Upper lobe of left lung (tissue), 4 donors: ENCODE results near the gene IL13RA2.

Experiments
- EP300 ChIP-seq, 4 donors: sonication (generic); formaldehyde crosslinking; IDR thresholded peaks; one replicate each; pipeline ENCODE4 v1.5.1; 2017; ENCODE audit warnings: antibody characterized with exemption in 4 of 4, control low read depth in 2 of 4
- POLR2A ChIP-seq, 4 donors: fragments of 450-650 bp; IDR thresholded peaks; one replicate each; pipeline ENCODE4 v1.5.1; 2016 to 2017; ENCODE audit warnings: antibody characterized with exemption in 4 of 4, mild to moderate bottlenecking in 2 of 4
- POLR2AphosphoS5 ChIP-seq, 2 donors: sonication (generic); formaldehyde crosslinking; IDR thresholded peaks; one replicate each; pipeline ENCODE4 v1.5.1; 2017; ENCODE audit warnings: antibody characterized with exemption in 2 of 2
- TF ChIP-seq, protein P1 (sequence below), 6 experiments: fragments of 450-650 bp in 4 of 6; fragments of 200-600 bp in 2 of 6; sonication (generic) in 2 of 6; IDR thresholded peaks; one replicate each; pipeline ENCODE4 v1.5.1; 2016 to 2019; ENCODE audit warnings: antibody characterized with exemption in 6 of 6

DNA sequence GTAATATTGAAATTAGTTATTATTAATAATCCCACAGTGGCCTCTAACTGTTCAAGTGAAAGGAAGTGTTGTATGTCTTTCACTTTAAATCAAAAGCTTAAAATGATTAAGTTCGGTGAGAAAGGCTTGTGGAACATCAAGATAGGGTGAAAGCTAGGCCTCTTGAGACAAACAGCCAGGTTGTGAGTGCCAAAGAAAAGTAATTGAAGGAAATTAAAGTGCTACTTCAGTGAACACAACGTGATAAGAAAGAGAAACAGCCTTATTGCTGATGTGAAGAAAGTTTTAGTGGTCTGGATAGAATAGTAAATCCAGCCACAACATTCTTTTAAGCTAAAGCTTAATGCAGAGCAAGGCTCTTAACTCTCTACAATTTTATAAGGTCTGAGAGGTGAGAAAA is 42.6 kb upstream of the IL13RA2 start:
- TF ChIP-seq, protein P1, sequence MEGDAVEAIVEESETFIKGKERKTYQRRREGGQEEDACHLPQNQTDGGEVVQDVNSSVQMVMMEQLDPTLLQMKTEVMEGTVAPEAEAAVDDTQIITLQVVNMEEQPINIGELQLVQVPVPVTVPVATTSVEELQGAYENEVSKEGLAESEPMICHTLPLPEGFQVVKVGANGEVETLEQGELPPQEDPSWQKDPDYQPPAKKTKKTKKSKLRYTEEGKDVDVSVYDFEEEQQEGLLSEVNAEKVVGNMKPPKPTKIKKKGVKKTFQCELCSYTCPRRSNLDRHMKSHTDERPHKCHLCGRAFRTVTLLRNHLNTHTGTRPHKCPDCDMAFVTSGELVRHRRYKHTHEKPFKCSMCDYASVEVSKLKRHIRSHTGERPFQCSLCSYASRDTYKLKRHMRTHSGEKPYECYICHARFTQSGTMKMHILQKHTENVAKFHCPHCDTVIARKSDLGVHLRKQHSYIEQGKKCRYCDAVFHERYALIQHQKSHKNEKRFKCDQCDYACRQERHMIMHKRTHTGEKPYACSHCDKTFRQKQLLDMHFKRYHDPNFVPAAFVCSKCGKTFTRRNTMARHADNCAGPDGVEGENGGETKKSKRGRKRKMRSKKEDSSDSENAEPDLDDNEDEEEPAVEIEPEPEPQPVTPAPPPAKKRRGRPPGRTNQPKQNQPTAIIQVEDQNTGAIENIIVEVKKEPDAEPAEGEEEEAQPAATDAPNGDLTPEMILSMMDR (IDR thresholded peaks at IDR 0.05): no peak
- TF ChIP-seq POLR2A (IDR thresholded peaks at IDR 0.05) (no peak), POLR2AphosphoS5 (IDR thresholded peaks at IDR 0.05) (no peak), EP300 (IDR thresholded peaks at IDR 0.05) (no peak)
